Glutamatergic neuron (in vitro differentiated cells): ENCODE data around the gene SLCO3A1. TPM values are rescaled to one million over a fixed set of nuclear protein-coding genes. Genes with fewer than 3 reads are reported as not detected.

Experiments used
- DNase-seq: peaks from one replicate; pipeline ENCODE4 v3.0.0; 2022
- H3K27ac Mint-ChIP-seq: one replicate; pipeline ENCODE4 v1.8.0; 2020; ENCODE audit warnings: mild to moderate bottlenecking, mixed read lengths, inconsistent platforms; ENCODE audit not compliant: unreplicated experiment
- H3K27me3 Mint-ChIP-seq: one replicate; pipeline ENCODE4 v1.8.0; 2020; ENCODE audit warnings: mild to moderate bottlenecking, moderate library complexity, mixed read lengths, inconsistent platforms; ENCODE audit not compliant: unreplicated experiment
- H3K36me3 Mint-ChIP-seq: one replicate; pipeline ENCODE4 v1.8.0; 2020; ENCODE audit warnings: mild to moderate bottlenecking, mixed read lengths, inconsistent platforms; ENCODE audit not compliant: unreplicated experiment
- H3K4me1 Mint-ChIP-seq: one replicate; pipeline ENCODE4 v1.8.0; 2020; ENCODE audit warnings: mild to moderate bottlenecking, low read depth, mixed read lengths, inconsistent platforms; ENCODE audit not compliant: unreplicated experiment
- H3K4me3 Mint-ChIP-seq: one replicate; pipeline ENCODE4 v1.8.0; 2020; ENCODE audit warnings: mild to moderate bottlenecking, mixed read lengths, inconsistent platforms; ENCODE audit not compliant: unreplicated experiment
- H3K9me3 Mint-ChIP-seq: one replicate; pipeline ENCODE4 v1.8.0; 2020; ENCODE audit warnings: mild to moderate bottlenecking, moderate library complexity, mixed read lengths, inconsistent platforms; ENCODE audit not compliant: unreplicated experiment
- total RNA-seq: library from RNA; stranded (reverse); fragmentation: NEBNext Ultra II Directional; extraction: Animal tissue kit (Norgen Biotek cat#: 25700); gene quantifications from one replicate; pipeline ENCODE4 v1.2.1, GENCODE V29; 2021; ENCODE audit not compliant: unreplicated experiment
- TF ChIP-seq, protein P1 (sequence below): fragments of 200-600 bp; sonication (generic); IDR thresholded peaks from one replicate; pipeline ENCODE4 v1.5.0; 2021; ENCODE audit not compliant: partially characterized antibody, unreplicated experiment

Gene SLCO3A1
- total RNA-seq, 1 donor from 2014 or later: 27.9 TPM

DNA sequence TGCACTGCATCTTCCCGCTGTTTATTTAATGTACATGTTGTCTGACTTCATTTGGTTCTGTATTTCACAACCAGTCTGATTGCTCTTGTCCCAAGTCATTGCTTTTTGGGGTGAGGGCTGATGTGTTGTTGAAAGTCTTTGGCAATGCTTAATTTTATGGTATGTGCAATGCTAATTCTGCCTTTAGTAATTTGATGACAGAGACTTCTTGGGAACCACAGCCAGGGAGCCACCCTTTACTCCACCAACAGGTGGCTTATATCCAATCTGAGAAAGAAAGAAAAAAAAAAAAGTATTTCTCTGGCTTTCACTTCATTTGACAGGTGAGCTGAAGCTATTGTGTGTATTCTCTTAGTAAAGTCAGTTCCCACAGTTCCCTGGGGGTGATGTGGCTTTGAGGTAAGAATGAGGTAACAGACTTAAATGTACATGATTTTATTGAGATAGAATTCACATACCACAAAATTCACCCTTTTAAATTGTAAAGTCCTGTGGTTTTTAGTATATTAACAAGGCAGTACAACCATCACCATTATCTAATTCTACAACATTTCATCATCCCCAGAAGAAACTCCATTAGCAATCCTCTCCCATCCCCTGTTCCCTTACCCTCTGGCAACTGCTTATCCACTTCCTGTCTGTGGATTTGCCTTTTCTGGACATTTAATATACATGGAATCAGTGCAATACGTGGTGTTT is 97.3 kb downstream of the SLCO3A1 start:
- Mint-ChIP-seq H3K4me1 (peaks cover 34% of the 10 kb centered on the region), H3K27me3 (peaks cover 14% of the 10 kb centered on the region)
- DNase-seq: no peak

DNA sequence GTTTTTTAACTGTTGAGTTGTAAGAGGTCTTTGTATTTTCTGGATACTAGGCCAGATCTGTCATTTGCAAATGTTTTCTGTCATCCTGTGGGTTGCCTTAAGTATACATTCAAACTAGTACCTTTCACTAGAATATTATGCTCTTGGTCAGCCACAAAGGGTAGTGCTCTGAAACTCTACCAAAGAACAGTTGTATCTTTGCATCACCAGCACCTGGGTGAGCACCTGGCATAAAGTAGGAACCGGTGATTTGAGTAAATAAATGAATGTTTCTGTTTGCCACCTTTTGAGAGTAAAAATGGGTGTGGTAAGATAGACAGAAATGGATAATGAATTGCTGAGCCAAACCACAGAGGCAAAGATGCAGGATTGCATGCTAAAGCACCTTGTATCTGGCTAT is 98.7 kb downstream of the SLCO3A1 start:
- H3K36me3 Mint-ChIP-seq: no peaks in the 10 kb centered on the region
- H3K9me3 Mint-ChIP-seq: peaks cover 5% of the 10 kb centered on the region
- peaks cover 11% of the 10 kb centered on the region for H3K27me3 Mint-ChIP-seq
- no peak overlapping the region for H3K4me3 Mint-ChIP-seq
- TF ChIP-seq, protein P1, sequence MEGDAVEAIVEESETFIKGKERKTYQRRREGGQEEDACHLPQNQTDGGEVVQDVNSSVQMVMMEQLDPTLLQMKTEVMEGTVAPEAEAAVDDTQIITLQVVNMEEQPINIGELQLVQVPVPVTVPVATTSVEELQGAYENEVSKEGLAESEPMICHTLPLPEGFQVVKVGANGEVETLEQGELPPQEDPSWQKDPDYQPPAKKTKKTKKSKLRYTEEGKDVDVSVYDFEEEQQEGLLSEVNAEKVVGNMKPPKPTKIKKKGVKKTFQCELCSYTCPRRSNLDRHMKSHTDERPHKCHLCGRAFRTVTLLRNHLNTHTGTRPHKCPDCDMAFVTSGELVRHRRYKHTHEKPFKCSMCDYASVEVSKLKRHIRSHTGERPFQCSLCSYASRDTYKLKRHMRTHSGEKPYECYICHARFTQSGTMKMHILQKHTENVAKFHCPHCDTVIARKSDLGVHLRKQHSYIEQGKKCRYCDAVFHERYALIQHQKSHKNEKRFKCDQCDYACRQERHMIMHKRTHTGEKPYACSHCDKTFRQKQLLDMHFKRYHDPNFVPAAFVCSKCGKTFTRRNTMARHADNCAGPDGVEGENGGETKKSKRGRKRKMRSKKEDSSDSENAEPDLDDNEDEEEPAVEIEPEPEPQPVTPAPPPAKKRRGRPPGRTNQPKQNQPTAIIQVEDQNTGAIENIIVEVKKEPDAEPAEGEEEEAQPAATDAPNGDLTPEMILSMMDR: no peak
- no peak for DNase-seq
- H3K27ac Mint-ChIP-seq: no peak overlapping the region
- peaks cover 31% of the 10 kb centered on the region for H3K4me1 Mint-ChIP-seq

More for the DNA sequence above, 97.3 kb downstream of the SLCO3A1 start:
- TF ChIP-seq, protein P1: no peak
- Mint-ChIP-seq H3K9me3 (peaks cover 5% of the 10 kb centered on the region), H3K4me3 (no peak overlapping the region), H3K27ac (no peak overlapping the region), H3K36me3 (no peaks in the 10 kb centered on the region)

DNA sequence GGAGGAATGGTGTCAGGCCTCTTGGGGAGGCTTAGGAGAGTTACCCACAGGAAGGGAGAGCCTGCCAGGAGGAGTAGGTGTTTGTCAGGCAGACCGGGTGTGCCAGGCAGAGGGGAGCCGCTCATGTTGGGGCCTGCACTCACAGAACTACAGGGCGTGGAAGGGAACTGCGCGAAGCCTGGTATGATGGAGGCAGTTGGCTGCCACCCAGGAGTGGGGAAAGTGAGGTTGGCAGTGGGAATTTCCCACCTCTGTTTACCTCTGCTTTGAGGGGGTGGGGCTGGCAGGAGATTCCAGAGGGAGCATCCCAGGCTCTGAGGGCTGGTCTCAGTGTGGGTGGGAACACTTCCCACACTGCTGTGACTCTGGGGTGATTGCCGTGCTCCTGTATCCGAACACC is 99.9 kb downstream of the SLCO3A1 start:
- Mint-ChIP-seq H3K4me3 (no peak overlapping the region), H3K27ac (no peak overlapping the region), H3K27me3 (peaks cover 10% of the 10 kb centered on the region), H3K4me1 (peaks cover 25% of the 10 kb centered on the region), H3K36me3 (no peaks in the 10 kb centered on the region), H3K9me3 (peaks cover 5% of the 10 kb centered on the region)
- TF ChIP-seq, protein P1: no peak
- DNase-seq: no peak

DNA sequence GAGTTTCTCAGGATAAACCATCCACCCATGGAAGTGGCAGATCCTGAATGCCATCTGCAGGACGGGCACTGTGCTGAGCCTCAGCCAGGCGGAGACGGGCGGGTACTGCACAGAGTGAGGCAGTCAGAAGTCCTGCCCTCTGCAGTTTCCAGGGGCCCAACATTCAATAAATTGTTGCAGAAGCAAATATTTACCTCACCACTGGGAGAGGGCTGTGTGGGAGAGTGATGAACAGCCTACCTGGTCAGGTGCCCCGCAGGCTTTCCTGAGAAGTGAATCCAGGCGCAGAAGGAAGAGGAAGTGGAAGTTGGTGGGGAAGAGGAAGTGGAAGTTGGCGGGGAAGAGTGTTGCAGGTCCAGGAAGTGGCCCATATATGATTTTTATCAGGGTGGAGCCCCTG is 100.8 kb downstream of the SLCO3A1 start:
- Mint-ChIP-seq H3K27me3 (peaks cover 11% of the 10 kb centered on the region), H3K36me3 (no peaks in the 10 kb centered on the region), H3K9me3 (peaks cover 5% of the 10 kb centered on the region), H3K4me3 (no peak overlapping the region), H3K27ac (no peak overlapping the region), H3K4me1 (peaks cover 25% of the 10 kb centered on the region)
- no peak for DNase-seq
- TF ChIP-seq, protein P1: no peak

DNA sequence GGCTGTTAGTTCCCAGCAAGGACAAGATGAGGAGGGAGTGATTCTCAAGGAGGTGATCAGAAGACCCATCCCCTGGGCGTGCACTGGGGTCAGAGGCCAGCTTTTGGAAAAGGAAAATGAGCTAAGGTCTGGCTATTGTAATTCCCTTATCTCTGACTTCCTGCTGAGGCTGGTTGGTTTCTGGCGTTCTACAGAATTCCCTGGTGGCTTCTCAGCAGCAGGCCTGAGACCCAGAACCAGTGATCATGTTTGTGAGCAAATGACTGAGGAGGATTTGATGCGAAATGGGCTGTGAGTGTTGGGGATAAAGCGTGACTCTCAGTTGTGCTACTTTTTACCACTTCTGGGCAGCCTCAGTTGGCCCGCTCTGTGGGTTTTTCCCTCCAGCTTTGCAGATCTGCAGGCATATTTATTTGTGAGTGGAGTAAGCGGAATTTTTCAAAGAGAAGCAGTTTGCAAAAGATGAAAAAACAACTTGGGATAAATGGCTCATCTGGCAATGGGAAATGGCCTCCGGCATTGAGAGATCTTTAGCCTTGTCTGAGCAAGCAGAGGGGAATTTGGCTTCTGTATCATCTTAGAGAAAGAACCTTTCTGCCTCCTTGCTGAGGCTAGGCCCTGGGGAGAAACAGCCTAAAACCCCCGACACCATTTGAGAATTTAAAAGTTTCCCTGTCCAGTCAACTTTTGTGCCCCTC is 102.7 kb downstream of the SLCO3A1 start:
- H3K27me3 Mint-ChIP-seq: peaks cover 10% of the 10 kb centered on the region
- peaks cover 3% of the 10 kb centered on the region for H3K9me3 Mint-ChIP-seq
- DNase-seq: peak; percentile 32
- peaks cover 18% of the 10 kb centered on the region for H3K4me1 Mint-ChIP-seq
- no peaks in the 10 kb centered on the region for H3K36me3 Mint-ChIP-seq
- TF ChIP-seq, protein P1: no peak
- peak overlapping the region; percentile 19 for H3K27ac Mint-ChIP-seq
- peak overlapping the region; percentile 72 for H3K4me3 Mint-ChIP-seq
